Measurements from ENCODE around the gene LRBA. TPM values are rescaled to one million over a fixed set of nuclear protein-coding genes. Genes with fewer than 3 reads are reported as not detected.

LRBA gene
- total RNA-seq, 4 donors from 2014 or later: 13.3 to 21.2 (median 20.1) TPM

GRCh38 chr4:150224896-150225591 is 790.0 kb downstream of the LRBA start:
- Histone ChIP-seq H3K4me3 (no peak overlapping the region), H3K9me3 (no peaks in the 10 kb centered on the region), H3K36me3 (no peaks in the 10 kb centered on the region), H3K4me1 (peaks cover 23 to 32% (median 27%) of the 10 kb centered on the region in 4 donors), H3K27ac (replicated peaks in 1 of 4) (peak overlapping the region in 3 of 4 donors; percentile 2 to 43 (median 37)), H3K27me3 (no peaks in the 10 kb centered on the region)
- no peak for DNase-seq (ENCODE audit: extremely low spot score)
- intact Hi-C loops (cut with DNase I): no loop called here
- 39% methylated on average over 6 of the region's 6 CpGs for WGBS
- TF ChIP-seq CTCF (IDR thresholded peaks at IDR 0.05) (no peak), POLR2AphosphoS5 (IDR thresholded peaks at IDR 0.05) (no peak), EP300 (IDR thresholded peaks at IDR 0.05) (no peak), POLR2A (IDR thresholded peaks at IDR 0.05; ENCODE audit: low read depth) (no peak)

- TF ChIP-seq POLR2A (IDR thresholded peaks at IDR 0.05; ENCODE audit: low read depth) (no peak), EP300 (IDR thresholded peaks at IDR 0.05) (no peak), CTCF (IDR thresholded peaks at IDR 0.05) (no peak), POLR2AphosphoS5 (IDR thresholded peaks at IDR 0.05) (no peak)
- Histone ChIP-seq H3K9me3 (no peaks in the 10 kb centered on the region), H3K36me3 (no peaks in the 10 kb centered on the region), H3K4me3 (no peak overlapping the region), H3K27me3 (no peaks in the 10 kb centered on the region), H3K27ac (replicated peaks in 1 of 4) (no peak overlapping the region), H3K4me1 (peaks cover 6 to 37% (median 36%) of the 10 kb centered on the region in 4 donors)
- WGBS: 52% methylated on average over 4 of the region's 4 CpGs
- no peak for DNase-seq (ENCODE audit: extremely low spot score)
- intact Hi-C loops (cut with DNase I): no loop called here
Measured at GRCh38 chr4:150219841-150220240, 795.2 kb downstream of the LRBA start.

DNA sequence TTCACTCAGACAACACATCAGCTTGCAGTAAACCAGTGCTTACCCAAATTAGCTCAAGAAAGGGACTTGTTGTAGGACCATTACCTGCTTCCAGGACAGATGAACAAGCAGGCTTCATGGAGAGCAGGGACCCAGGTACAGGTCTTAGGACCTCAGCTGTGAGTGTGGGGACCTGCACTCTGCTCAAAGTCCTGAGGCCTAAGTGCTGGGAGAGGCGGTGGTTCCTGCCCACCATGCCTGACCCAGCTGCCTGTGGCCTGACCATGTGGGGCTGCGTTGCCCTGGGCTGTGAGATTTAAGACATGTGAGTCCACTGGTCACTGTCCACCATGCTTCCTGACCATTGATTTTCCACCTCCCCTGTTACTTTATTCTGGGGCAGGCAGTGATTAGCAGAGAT is 796.6 kb downstream of the LRBA start:
- TF ChIP-seq POLR2AphosphoS5 (IDR thresholded peaks at IDR 0.05) (no peak), CTCF (IDR thresholded peaks at IDR 0.05) (no peak), EP300 (IDR thresholded peaks at IDR 0.05) (no peak), POLR2A (IDR thresholded peaks at IDR 0.05; ENCODE audit: low read depth) (no peak)
- no CpG with 5 or more reads among the region's 2 CpGs for WGBS
- Histone ChIP-seq H3K4me1 (peaks cover 4 to 34% (median 33%) of the 10 kb centered on the region in 4 donors), H3K4me3 (no peak overlapping the region), H3K27ac (replicated peaks in 1 of 4) (no peak overlapping the region), H3K9me3 (no peaks in the 10 kb centered on the region), H3K36me3 (no peaks in the 10 kb centered on the region), H3K27me3 (no peaks in the 10 kb centered on the region)
- DNase-seq (ENCODE audit: extremely low spot score): no peak
- intact Hi-C loops (cut with DNase I): no loop called here

- TF ChIP-seq EP300 (IDR thresholded peaks at IDR 0.05): no peak
- intact Hi-C loops (cut with DNase I): no loop called here
- Histone ChIP-seq H3K36me3 (no peaks in the 10 kb centered on the region), H3K4me3 (no peak overlapping the region), H3K4me1 (peaks cover 4 to 30% (median 30%) of the 10 kb centered on the region in 4 donors), H3K27ac (replicated peaks in 1 of 4) (peak overlapping the region in 1 of 4 donors; percentile 4), H3K9me3 (no peaks in the 10 kb centered on the region), H3K27me3 (no peaks in the 10 kb centered on the region)
- WGBS: 72% methylated on average over 8 of the region's 8 CpGs
- no peak for DNase-seq (ENCODE audit: extremely low spot score)
Measured at GRCh38 chr4:150217808-150218207, 797.3 kb downstream of the LRBA start.

DNA sequence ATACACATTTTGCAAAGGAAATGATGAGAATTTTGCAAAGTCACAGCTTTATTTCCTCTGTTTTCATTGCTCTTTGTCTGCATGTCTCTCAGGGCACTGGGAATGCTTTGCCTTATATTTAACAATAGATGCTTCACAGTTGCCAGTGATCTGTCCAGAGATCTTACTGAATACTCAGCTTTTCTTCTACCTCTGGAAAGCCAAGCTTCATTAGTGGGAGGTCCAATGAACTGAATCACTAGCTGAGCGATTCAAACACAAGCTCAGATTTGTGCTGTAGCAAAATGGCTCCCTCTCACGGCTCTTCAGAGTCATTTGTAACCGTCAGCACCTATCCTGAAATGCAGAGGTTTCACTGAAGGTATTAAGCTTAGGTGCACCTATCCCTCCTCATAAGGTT is 797.9 kb downstream of the LRBA start:
- H3K36me3 ChIP-seq: no peaks in the 10 kb centered on the region
- intact Hi-C loops (cut with DNase I): no loop called here
- TF ChIP-seq CTCF (IDR thresholded peaks at IDR 0.05) (peak; percentile 30 to 36 (median 31)), EP300 (IDR thresholded peaks at IDR 0.05) (no peak), POLR2A (IDR thresholded peaks at IDR 0.05; ENCODE audit: low read depth) (no peak), POLR2AphosphoS5 (IDR thresholded peaks at IDR 0.05) (no peak)
- H3K27me3 ChIP-seq: no peaks in the 10 kb centered on the region
- peaks cover 7 to 27% (median 24%) of the 10 kb centered on the region in 4 donors for H3K4me1 ChIP-seq
- 26% methylated on average over 3 of the region's 3 CpGs for WGBS
- H3K9me3 ChIP-seq: no peaks in the 10 kb centered on the region
- no peak for DNase-seq (ENCODE audit: extremely low spot score)
- no peak overlapping the region for H3K4me3 ChIP-seq
- peak overlapping the region in 1 of 4 donors; percentile 4 for H3K27ac ChIP-seq (replicated peaks in 1 of 4)
